GM12874 (cell line): ENCODE results near the gene PAQR6.

Experiments
- CTCF ChIP-seq: IDR thresholded peaks from 2 replicates; pipeline ENCODE4 v1.5.1; 2011; ENCODE audit warnings: low read depth, mild to moderate bottlenecking, control low read depth, low read length, moderate library complexity; ENCODE audit not compliant: insufficient read depth

Gene PAQR6

GRCh38 chr1:156279837-156280236, 32.0 kb upstream of the PAQR6 start:
- TF ChIP-seq CTCF = no peak

- TF ChIP-seq CTCF = no peak
These were observed 29.1 kb upstream of the PAQR6 start for GRCh38 chr1:156276966-156277381.

GRCh38 chr1:156276532-156276931, 28.7 kb upstream of the PAQR6 start:
- TF ChIP-seq CTCF = no peak

GRCh38 chr1:156270314-156270713, 22.5 kb upstream of the PAQR6 start:
- TF ChIP-seq CTCF = no peak

GRCh38 chr1:156268336-156268735, 20.5 kb upstream of the PAQR6 start:
- TF ChIP-seq CTCF = no peak

- no peak for TF ChIP-seq CTCF
These were observed 18.2 kb upstream of the PAQR6 start for GRCh38 chr1:156266051-156266450.

GRCh38 chr1:156263288-156263655, 15.4 kb upstream of the PAQR6 start:
- no peak for TF ChIP-seq CTCF
